GM21717 (cell line): ENCODE results near the gene TRIP10.

ENCODE experiments used
- ATAC-seq: cut with Tn5 transposase; IDR thresholded peaks from one replicate; pipeline ENCODE4 v1.9.1; 2021; ENCODE audit warnings: mild to moderate bottlenecking, moderate library complexity; ENCODE audit not compliant: unreplicated experiment

Gene TRIP10

DNA sequence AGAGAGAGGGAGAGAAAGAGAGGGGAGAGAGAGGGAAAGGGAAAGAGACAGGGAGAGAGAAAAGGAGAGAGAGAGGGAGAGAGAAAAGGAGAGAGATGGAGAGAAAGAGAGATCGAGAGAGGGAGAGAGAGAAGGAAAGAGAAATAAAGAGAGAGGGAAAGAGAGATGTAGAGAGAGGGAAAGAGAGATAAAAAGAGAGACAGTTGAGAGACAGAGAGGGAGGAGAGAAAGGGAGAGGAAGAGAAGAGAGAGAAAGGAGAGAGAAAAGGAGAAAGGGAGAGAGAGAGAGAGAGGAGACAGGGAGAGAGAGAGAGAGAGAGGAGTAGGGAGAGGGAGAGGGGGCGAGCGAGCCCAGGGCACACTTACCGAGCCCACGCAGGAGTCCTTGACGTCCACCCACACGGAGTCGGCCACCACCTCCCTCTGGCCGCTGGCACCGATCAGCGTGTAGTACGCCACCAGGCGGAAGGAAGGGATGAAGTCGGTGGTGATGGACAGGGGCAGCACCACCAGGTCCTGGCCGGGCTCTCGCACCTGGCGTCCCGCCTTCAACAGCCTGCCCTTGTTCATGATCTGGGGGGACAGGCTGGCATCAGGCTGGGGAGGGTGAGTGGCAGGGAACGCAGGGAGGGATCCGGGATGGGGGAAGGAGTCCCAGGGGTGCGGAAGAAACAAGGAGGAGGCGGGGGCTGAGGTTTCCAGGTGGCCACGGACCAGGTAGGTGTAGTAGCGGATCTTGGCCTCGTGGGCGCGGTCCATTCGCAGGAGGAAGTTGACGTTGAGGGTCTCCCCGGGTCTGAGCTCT, 29.0 kb upstream of the TRIP10 start:
- no peak for ATAC-seq

- no peak for ATAC-seq
Measured at GRCh38 chr19:6711078-6711361, 28.5 kb upstream of the TRIP10 start.

- no peak for ATAC-seq
Measured at GRCh38 chr19:6711605-6712004, 27.9 kb upstream of the TRIP10 start.

DNA sequence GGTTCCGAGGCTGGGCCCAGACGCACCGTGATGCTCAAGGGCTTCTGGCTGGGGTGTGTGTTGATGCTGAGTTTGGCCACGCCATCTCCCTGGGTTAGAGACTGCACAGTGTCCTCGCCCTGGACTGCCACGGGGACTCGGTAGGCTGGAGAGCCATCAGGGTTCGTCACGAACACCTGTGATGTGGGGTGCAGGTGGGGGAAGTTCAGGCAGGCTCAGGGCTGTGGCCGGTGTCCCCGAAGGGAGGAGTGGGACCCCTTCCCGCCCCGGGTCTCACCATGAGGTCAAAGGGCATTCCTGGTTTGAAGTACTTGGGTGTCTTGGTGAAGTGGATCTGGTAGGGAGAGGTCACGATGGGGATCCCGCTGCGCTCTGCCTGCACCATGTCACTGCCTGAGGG, 27.2 kb upstream of the TRIP10 start:
- ATAC-seq = no peak

- no peak for ATAC-seq
Measured at GRCh38 chr19:6712692-6713670, 26.5 kb upstream of the TRIP10 start.

GRCh38 chr19:6713773-6714692, 25.4 kb upstream of the TRIP10 start:
- no peak for ATAC-seq

DNA sequence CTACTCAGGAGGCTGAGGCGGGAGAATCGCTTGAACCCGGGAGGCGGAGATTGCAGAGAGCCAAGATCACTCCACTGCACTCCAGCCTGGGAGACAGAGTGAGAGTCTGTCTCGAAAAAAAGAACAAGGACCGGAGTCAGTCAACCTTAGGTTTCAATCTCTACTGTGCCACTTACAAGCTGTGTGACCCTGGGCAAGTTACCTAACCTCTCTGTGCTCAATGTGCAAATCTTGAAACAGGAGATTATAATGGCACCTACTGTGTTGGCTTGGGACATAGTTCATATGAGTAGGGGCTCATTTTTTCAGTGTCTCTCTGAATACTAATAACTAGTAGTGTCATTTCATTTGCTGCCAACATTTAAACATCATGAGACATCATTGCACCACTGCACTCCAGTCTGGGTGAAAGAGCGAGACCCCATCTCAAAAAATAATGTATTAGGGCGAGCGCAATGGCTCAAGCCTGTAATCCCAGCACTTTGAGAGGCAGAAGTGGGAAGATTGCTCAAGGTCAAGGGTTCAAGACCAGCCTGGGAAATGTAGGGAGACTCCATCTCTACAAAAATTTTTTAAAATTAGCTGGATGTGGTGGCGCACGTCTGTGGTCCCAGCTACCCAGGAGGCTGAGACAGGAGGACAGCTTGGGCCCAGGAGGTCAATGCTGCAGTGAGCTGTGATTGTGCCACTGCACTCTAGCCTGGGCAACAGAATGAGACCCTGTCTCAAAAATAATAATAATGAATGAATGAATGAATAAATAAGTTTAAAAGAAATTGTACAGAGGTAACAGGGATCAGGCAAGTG, 24.5 kb upstream of the TRIP10 start:
- ATAC-seq = no peak

- ATAC-seq = no peak
Measured at GRCh38 chr19:6716610-6716970, 22.9 kb upstream of the TRIP10 start.

DNA sequence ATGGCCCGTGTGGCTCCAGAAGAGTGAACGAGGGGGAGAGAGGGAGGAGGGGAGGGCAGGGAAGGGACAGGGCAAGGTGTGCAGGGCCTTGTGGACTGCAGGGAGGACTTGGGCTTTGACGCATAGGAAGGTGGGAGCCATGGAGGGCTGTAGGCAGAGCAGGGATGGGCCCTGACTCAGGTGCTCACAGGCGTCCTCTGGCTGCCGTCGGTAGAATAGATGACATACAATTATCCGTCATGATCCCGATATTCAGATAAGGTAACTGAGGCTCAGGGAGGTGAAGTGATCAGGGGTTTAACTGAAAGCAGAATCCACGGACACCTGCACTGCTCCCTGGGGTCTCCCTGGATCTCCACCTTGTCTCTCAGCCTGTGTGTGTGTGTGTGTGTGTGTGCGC, 22.4 kb upstream of the TRIP10 start:
- ATAC-seq = no peak

GRCh38 chr19:6717441-6717971, 22.0 kb upstream of the TRIP10 start:
- ATAC-seq = no peak

DNA sequence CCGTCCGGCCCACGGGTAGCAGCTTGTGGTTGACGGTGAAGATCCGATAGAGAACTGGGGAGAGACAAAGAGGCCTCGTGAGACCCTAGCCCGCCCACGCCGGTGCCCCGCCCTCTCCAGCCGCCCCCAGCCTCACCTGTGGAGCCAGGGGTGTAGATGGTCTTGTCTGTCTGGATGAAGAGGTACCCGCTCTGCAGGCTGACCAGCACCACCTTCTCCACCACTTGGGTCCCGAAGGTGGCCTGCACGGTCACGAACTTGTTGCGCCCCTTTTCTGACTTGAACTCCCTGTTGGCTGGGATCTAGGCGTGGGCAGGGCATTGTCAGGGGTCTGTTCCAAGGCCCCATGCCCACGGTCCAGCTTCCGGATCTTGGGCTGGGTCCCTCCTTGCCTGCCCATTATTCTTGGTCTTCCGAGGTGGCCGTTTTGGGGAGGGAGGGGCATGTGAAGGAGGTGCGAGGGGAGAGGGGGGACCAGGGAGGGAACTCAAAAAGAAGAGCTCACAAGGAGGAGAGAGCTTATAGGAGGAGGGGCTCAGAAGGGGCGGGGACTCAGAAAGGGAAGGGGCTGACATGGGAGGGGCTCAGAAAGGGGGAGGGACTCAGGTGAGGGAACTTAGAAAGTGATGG, 21.3 kb upstream of the TRIP10 start:
- ATAC-seq = no peak

- no peak for ATAC-seq
Measured at GRCh38 chr19:6718741-6719539, 20.5 kb upstream of the TRIP10 start.

DNA sequence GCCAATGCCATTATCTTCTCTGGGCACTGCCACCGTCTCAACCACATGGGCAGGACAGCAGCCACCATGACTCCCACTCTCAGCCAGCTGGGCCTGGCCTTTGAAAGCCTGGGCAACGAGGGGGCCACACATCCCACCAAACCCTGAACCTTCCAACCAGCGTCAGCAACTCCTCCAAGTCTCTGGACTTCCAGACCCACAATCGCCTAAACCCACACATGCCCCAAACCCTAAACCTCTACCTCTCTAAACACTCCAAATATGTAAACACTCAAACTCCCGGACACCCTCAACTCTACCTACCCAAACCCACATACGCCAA, 20.0 kb upstream of the TRIP10 start:
- no peak for ATAC-seq

GRCh38 chr19:6719992-6720368, 19.5 kb upstream of the TRIP10 start:
- no peak for ATAC-seq

DNA sequence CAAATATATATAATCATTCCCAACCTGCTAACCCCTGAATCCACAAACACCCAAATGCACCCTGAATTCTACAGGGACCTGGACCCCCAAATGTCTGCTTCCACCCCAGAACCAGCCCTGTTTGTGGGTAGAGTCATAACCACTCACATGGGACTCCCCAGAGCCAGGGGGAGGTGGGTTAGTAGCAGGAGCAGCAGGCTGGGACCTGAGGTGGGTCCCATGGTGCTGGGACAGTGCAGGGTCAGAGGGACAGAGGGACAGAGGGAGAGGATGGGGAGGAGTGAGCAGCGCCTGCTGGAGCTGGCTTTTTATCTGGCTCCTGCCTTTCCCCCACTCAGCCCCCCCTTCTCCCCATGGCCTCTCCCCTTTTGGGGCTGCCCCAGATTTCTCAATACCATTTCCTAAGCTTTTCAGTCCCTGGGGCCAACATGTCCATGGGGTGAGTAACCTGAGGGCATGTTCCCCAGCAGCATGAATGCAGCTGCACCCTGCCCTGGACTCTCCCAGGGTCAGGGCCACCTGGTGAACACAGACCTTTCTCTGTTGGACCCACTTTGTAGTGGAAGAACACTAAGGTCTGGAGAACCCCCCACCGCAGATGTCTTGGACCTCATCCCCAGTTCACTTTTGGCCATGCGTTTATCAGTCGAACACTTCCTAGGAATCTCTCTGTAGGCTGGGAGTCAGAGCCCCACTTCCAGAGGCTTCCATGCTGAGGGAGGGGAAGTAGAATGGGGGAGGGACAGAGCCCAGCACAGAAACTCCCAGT, 18.9 kb upstream of the TRIP10 start, which contains the start of gene C3:
Gene C3 (minus strand): TSS at position 282 of the 769 bp plus-strand sequence. CDS start 61 bp downstream, at position 221.
- no peak for ATAC-seq

DNA sequence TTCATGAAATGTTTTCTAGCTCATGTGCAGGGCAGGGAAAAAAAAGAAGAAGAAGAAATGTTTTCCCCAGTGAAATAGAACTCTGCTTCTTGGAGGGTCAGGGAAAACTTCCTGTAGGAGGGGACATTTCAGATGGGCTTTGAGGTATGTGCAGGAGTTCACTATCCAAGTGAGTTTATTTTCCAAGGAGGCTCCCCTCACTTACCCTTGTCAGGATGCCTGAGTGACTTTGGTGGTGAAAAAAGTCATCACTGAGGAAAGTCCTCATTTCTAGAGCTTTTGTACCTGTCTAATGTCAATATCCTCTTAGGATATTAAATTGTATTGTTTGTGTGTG, 18.4 kb upstream of the TRIP10 start:
- ATAC-seq = no peak

- no peak for ATAC-seq
Measured at GRCh38 chr19:6721773-6722172, 17.7 kb upstream of the TRIP10 start.

- no peak for ATAC-seq
Measured at GRCh38 chr19:6723108-6723618, 16.3 kb upstream of the TRIP10 start.
